ENCODE results near the gene AQP1. TPM values are rescaled to one million over a fixed set of nuclear protein-coding genes. Genes with fewer than 3 reads are reported as not detected.

Gene AQP1
- total RNA-seq, 1 donor, result 2.8 TPM

DNA sequence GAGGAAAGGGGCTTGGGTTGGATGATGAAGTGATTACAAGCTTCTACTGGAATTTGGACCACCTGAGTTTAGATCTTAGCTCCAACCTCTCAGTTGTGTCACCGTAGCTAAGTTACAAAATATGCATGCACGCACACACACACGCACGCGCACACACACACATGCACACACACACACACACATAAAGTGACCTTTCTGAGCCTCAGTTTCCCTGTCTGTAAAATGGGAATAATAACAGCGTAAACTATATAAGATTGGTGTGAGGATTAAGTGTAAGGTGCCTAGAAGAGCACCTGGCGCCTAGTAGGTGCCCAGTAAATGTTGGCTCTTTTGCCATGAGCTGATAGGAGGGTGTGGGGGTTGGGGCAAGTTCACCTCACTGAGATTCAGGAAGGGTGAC lies 12.6 kb upstream of the AQP1 start:
- H3K4me3 ChIP-seq (ENCODE audit: low read depth, low read length), result no peak overlapping the region
- no peak for DNase-seq (ENCODE audit: low read depth)
- TF ChIP-seq, protein P1, sequence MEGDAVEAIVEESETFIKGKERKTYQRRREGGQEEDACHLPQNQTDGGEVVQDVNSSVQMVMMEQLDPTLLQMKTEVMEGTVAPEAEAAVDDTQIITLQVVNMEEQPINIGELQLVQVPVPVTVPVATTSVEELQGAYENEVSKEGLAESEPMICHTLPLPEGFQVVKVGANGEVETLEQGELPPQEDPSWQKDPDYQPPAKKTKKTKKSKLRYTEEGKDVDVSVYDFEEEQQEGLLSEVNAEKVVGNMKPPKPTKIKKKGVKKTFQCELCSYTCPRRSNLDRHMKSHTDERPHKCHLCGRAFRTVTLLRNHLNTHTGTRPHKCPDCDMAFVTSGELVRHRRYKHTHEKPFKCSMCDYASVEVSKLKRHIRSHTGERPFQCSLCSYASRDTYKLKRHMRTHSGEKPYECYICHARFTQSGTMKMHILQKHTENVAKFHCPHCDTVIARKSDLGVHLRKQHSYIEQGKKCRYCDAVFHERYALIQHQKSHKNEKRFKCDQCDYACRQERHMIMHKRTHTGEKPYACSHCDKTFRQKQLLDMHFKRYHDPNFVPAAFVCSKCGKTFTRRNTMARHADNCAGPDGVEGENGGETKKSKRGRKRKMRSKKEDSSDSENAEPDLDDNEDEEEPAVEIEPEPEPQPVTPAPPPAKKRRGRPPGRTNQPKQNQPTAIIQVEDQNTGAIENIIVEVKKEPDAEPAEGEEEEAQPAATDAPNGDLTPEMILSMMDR (IDR thresholded peaks at IDR 0.05; ENCODE audit: insufficient read depth, low read length), result no peak

DNA sequence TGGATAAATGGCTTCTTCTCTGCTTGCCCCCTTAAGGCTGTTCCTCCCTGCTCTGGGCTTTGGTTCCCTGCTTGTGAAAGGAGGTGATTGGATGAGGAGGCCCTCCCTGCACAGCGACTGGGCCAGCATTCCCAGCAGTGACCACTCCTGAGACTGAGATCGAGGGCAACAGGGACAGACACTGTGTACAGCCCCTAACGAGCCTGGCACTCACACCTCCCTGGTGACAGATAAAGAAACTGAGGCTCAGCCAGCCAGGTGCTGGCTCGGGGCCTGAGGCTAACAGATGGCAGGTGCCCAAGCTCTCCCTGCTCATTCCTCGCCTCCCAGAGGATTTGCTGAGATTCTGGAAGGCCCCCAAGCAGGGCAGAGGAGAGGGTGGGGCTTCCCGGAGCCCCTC lies 12.0 kb upstream of the AQP1 start:
- TF ChIP-seq, protein P1 (IDR thresholded peaks at IDR 0.05; ENCODE audit: insufficient read depth, low read length), result no peak
- DNase-seq (ENCODE audit: low read depth), result no peak
- H3K4me3 ChIP-seq (ENCODE audit: low read depth, low read length), result no peak overlapping the region

DNA sequence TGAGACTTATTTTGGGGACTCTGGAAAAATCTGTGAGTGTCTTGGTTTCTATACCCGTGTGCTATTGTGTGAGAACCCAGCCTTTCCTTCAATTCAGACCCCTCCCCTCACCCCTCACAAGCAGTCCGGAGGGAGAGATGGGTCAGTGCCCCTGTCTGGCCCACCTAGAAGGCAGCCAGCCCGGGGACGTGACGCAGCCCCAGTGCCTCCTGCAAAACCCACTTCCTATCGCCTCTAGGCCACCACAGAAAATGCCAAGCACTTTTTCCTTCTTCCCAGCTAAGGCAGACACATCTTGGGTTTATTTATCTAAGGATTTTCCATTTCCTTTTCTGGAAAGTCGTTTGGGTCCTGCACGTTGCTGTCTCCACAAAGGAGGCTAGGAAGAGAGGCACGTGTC lies 11.6 kb upstream of the AQP1 start:
- TF ChIP-seq, protein P1 (IDR thresholded peaks at IDR 0.05; ENCODE audit: insufficient read depth, low read length), result no peak
- no peak for DNase-seq (ENCODE audit: low read depth)
- no peak overlapping the region for H3K4me3 ChIP-seq (ENCODE audit: low read depth, low read length)

DNA sequence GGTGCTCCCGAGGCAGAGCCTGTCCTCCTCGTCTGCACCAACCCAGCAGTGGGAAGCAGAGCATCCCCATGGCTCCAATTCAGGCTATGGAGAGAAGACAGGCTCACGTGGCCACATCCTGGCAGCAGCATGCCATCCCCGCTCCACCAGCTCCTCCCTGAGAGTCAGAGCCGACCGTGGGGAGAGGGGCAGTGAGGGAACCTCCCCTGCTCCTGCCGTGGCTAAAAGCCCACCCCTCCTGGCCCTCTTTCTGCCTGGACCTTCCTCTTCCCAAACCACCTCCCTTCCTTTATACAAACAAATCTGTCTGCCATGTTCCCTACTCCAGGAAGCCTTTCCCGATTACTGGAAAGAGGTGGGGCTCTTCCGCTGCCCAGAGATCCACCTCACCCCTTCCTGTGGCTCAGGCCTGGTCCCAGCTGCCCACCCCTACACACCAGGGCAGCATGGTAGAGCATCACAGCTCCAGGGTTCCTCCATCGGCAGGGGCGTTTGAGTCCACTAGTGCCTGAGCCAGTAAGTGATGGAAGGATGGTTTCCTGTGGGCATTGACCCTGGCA lies 10.8 kb upstream of the AQP1 start:
- no peak overlapping the region for H3K4me3 ChIP-seq (ENCODE audit: low read depth, low read length)
- TF ChIP-seq, protein P1 (IDR thresholded peaks at IDR 0.05; ENCODE audit: insufficient read depth, low read length), result no peak
- no peak for DNase-seq (ENCODE audit: low read depth)

DNA sequence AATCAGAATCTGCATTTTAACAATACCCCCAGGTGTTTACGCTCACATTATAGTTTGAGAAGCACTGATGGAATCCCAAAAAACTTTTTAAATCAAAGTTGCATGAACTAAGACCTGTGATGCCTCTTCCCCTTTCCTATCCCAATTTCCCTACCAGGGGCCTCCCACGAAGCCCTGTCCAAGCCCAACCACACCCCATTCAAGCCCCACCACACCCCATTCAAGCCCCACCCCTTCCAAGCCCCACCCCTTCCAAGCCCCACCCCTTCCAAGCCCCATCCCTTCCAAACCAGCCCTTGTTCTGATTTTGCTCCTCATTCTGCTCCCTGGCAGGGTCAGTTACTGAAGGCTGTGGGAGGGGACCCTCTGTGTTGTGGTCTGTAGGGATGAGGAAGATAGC lies 9.8 kb upstream of the AQP1 start:
- H3K4me3 ChIP-seq (ENCODE audit: low read depth, low read length), result no peak overlapping the region
- TF ChIP-seq, protein P1 (IDR thresholded peaks at IDR 0.05; ENCODE audit: insufficient read depth, low read length), result no peak
- no peak for DNase-seq (ENCODE audit: low read depth)

DNA sequence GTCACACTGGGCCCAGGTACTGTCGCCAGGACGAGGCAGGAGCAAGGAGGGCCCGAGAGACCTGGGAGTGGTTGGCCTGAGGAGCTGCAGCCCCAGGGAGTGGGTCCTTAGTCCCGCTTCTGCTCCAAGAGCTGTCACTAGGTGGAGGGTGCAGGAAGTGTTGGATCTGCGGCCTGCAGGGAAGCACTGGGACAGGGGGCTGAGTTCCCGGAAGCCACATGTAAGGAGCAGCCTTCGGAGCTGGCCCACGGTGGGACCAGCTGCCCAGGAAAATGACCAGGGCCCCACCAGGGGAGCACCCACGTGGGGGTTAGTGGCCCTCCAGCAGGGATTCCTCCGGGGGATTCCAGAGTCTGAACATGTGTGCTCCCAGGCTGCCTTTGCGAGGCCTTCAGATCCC lies 9.2 kb upstream of the AQP1 start:
- no peak for DNase-seq (ENCODE audit: low read depth)
- TF ChIP-seq, protein P1 (IDR thresholded peaks at IDR 0.05; ENCODE audit: insufficient read depth, low read length), result no peak

DNA sequence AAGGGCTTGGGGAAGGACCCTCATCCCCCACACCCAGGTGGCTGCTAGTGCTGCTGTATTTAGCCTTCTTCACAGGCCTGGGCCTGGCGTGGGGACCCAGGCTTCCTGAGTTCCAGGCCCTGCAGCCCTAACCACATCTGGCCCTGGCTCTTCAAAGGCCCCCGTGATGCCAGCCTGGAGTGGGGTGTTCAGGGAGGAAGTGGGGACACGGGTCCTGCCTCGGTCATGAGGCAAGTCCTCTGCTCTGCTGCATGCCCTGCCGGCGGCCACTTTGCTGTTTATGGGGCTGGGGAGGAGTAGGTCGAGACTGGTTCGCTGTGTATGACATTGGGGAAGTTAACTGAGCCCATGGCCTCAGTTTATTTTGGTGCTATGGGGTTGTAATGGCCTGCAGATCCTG lies 8.5 kb upstream of the AQP1 start:
- TF ChIP-seq, protein P1 (IDR thresholded peaks at IDR 0.05; ENCODE audit: insufficient read depth, low read length), result no peak
- no peak overlapping the region for H3K4me3 ChIP-seq (ENCODE audit: low read depth, low read length)
- no peak for DNase-seq (ENCODE audit: low read depth)

More for the DNA sequence above, 9.2 kb upstream of the AQP1 start:
- no peak overlapping the region for H3K4me3 ChIP-seq (ENCODE audit: low read depth, low read length)

Data from fibroblast of the aortic adventitia (primary cell).